HG02884 (cell line): ENCODE measurements around the gene NPLOC4.

ENCODE experiments used
- ATAC-seq: cut with Tn5 transposase; IDR thresholded peaks from one replicate; pipeline ENCODE4 v1.9.1; 2021; ENCODE audit warnings: mild to moderate bottlenecking, moderate library complexity; ENCODE audit not compliant: unreplicated experiment

NPLOC4 gene

DNA sequence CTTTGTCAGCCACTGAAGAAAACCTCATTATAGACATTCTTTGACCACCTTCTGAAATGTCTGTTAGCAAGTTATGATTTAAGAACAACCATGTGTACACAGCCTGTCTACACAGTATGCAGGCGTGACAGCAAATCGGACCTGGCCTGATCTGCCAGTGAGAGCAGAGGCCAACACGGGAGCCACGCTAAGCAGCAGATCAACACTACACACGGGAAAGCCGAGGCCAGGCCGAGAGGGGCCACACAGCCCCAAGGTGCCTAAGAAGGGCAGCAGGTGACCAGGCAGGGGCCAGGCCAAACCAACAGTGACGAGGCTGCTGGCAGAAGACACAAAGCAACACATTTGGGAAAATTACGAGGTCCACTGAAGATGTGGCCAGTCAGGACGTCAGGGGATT, 68.5 kb downstream of the NPLOC4 start:
- no peak for ATAC-seq

DNA sequence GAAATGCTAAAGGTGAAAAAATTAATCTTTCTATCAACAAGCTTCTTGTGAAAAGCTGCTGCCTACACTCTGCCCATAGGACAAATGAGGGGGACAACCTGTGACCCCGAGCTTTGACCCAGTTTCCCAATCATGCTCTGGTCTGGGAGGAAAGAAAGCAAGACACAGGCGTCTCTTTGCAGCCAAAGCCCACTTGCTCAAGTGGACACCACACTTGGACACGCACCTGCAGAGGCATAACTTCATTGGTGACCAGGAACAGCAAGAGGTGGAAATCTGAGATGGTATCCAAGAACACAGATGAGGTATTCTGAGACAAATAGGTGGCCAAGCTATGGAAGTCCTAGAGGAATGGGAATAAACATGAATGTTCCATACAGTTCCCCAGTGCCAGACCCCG, 69.7 kb downstream of the NPLOC4 start:
- ATAC-seq, result no peak

DNA sequence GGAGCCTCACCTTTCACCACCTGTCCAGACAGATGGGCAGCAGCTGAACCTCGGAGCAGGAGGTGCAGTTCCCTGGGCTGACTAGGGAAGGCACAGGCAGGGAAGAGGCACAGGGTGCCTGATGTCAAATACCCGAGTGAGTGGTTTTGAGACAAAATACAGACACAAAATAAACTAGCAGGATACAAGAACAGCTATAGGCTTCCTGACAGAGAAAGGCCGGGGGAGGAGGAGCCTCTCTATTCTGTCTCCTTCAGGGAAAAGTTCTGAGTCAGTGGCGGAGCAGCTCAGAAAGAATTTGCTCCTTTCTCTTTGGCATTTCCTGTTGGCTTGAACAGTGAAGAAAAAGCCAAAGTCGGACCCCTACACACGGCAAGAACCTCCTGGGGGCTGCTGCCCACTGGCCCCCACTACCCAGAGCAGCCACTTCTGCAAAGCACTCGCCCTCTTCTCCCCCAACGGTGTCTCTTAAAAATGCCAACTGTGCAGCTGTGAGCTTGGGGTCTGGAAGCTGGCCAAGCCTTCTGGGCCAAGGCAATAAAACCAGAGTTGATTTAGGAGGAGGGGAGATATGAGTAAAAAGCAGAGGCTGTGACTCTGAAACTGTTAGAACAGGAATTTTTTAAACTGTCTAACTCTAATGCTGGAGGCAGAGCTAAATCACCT, 70.3 kb downstream of the NPLOC4 start:
- ATAC-seq, result no peak

DNA sequence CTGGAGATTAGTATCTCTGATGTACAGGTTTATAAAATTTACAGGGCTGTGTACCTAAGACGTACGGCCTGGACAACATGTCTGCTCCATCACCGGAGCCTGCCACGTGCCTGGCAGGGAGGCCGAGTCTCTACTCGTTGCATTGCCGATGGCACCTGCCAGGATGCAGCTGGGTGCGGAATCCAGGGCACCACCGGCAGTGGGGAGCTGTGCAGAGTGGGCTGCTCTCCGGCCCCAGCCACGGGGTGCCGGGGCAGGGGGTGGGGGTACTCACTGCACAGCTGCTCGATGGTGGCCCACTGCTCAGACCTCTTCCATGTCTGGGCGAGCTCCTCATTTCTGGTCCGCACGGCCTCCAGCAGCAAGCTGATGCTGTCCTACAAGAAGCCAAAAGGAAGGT, 71.7 kb downstream of the NPLOC4 start:
- ATAC-seq, result no peak

DNA sequence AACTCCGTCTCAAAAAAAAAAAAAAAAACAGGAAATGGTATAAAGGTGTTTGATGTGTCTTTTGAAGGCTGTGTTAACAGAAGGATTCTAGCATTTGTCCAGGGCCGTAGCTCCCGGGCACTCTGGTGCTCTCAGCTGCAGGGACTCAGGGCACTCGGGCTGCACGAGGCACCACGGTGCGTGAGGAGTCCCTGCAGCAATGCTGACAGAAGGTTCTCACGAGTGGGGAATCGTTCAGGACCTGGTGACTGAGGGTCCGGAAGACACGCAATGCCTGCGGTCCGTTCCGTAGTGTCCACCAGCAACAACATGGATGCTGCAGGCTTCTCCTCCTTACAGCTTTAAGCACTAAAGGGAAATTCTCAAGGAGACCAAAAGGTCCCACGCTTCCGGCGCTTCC, 72.1 kb downstream of the NPLOC4 start:
- no peak for ATAC-seq

DNA sequence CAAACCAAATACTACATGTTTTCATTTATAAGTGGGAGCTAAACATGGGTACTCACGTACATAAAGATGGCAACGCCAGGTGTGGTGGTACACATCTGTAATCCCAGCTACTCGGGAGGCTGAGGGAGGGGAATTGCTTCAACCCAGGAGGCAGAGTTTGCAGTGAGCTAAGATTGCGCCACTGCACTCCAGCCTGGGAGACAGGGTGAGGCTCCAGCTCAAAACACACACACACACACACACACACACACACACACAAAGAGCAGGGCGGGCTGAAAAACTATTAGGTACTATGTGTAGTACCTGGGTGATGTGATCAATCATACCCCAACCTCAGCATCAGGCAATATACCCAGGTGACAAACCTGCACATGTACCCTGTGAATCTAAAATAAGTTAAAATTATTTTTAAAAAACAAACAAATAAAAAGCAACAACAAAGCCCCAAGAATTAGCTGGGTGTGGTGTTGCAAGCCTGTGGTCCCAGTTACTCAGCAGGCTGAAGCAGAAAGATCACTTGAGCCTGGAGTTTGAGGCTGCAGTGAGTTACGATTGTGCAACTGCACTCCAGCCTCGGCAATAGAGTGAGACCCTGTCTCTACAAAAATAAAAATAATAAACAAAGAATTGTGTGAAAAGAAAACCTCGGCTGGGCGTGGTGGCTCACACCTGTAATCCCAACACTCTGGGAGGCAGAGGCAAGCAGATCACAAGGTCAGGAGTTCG, 72.9 kb downstream of the NPLOC4 start:
- ATAC-seq, result no peak

DNA sequence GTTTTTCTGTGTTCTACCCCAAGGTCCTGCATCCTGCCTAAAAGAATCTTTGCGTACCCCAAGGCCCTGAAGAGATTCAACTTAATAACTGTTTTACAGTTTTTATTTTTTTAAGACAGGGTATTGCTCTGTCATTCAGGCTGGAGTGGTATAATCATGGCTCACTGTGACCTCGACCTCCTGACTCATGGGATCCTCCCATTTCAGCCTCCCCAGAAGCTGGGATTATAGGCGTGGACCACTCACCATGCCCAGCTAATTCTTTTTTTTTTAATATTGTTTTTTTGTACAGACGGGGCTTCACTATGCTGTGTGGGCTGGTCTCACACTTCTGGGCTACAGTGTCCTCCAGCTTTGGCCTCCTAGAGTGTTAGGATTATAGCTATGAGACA, 75.4 kb downstream of the NPLOC4 start:
- ATAC-seq, result no peak

DNA sequence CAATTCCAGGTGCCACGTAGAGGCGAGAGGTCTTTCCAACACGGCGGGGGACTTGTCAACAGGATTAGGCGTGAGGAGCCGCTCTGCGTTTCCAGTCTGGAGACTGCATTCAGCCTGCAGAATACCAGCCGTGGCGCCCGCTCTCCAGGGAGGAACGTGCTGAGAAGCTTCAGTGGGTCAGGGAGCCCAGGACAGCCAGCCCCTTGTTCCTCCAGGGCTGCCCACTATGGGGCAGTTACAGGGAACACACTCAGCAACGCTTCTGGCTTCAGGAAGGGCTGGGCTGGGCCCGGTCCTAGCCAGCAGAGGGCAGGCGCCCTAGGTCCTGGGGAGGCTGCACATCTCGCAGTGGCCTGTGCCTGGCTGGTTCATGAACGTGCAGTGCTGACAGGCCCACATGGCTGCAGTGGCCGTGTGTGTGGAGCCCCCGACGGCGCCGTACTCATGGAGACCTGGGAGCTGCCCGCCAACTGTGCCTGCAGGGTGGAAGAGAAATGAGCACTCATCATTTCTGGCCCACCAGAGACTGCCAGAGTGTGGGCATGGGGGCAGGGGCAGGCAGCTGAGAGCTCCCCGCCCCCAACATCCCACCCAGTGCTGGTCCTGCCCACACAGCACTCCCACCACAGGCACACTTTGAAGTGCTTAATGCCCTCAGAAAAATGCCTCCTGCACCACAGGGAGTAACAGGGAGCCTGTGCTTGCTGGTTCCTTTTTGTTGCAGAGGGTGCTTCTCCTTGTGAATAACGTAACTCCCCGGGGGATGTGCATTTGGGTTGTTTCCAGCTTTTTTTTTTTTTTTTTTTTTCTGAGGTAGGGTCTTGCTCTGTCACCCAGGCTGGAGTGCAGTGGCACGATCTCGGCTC, 77.7 kb downstream of the NPLOC4 start:
- no peak for ATAC-seq

DNA sequence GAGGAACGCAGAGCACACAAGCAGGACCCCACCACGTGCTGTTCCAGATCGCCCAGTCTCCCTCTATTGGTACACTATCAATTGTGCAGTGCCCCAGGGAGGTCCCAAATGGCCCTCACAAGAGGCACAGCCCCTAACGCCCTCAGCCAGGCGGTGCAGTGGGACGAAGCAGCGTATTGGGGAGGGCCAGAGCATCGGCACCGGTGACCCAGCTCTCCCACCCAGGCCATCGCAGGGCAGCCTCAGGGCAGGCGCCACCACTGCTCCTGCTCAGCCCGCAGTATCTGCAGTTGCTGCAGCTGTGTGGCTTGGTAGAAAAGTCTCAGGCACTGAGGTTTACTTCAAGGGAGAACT, 78.8 kb downstream of the NPLOC4 start:
- ATAC-seq, result no peak

DNA sequence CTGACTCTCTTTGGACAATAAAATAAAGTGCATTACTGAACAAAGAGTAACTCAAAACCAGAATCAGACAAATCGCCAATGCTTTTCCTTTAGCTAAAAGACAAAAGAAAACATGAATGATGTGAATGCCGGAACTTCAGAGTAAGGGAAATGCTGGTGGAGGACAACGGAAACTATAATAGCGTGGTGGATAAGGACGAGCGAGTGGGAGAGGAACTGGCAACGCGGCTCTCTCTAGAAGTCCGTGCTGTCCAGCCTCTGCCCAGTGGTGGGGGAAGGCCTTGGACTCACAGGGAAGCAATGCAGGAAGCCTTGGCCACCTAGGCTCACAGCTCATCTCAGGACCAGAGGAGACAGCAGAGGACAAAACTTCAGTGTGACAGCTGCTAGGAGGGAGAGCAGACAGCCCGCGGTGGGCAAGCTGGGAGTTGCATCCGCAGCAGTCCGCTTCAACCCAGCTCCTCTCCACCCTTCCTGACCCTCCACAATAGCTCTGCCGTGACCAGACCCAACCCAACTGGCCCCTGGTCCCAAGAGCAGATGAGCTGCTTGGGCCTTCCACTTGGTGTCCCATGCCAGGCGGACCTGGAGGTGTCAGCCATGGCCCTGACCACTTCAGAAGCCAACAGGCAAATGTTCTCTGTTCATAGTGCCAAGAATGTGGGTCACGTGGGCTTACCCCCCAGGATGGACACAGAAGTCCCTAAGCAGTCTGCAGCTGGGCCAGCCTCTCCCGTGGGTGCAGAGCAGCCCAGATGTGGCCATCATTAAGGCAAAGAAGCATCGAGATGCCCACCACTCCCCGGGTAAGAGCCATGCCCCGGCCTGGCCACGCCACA, 79.4 kb downstream of the NPLOC4 start:
- no peak for ATAC-seq

DNA sequence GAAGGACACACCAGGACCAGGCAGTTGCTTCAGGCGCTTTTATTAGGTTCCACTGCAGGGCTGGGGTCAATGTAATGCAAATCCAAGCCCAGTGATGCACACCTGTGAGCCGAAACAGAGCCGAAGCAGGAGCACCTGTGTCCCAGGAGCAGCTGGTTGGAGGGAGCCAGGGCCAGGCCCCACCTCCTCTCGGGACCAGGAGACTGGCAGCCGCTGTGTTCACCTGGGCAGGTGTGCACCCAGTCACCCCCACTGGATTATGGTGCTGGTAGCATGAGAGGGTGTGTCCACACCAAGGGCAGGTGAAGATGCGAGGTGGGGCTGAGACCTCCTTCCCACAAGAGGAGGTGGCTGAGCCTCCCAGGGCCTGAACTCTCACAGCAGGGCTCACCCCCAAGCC, 80.0 kb downstream of the NPLOC4 start:
- ATAC-seq, result no peak

DNA sequence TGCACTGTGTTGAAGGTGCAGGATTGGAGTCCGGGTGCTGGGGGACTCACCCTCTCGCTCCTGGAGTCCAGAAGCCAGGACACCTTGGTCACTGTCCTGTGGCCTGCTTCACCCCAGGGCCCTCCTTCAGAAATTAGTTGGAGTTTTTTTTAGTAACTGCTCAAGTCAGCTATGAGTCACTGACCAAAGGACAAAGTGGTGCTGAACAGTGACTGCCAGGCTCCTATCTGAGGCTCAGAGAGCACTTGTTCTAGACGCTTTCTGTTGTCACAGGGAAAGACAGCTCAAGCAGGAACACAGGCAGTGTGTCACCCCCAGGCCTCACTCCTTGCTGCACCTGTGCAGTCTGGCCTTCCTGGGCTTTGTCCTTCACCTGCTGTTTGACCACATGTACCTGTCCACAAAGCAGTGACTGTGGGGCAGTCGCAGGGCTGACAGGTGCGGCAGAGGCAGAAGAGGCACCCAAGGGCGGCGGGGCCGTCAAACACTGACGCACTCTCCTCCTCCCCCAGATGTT, 80.7 kb downstream of the NPLOC4 start:
- no peak for ATAC-seq

DNA sequence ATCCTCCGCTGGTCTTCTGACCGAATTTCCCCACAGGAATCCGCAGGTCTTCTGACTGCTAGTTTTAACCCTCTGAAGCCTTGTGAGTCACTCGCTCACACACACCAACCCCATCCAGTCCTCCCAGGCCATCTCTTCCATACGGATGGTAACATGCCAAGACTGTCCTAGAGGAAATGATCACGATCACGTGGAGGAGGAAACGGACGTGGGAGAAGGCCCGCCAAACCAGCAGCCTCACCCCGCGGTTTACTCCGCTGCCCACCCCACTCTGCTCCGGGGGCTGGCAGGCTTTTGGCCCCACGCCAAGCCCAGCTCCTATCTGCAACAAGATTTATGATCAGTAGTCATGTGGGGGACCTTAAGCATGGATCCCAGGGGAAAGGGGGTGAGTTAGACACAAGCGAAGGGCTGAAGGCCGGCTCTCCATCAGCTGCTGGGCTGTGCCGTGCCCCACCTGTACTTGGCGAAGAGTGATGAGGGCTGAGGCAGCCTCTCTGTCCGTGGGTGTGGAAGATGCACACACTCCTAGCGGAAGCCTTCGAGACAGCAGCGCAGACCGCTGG, 83.2 kb downstream of the NPLOC4 start:
- ATAC-seq, result no peak

DNA sequence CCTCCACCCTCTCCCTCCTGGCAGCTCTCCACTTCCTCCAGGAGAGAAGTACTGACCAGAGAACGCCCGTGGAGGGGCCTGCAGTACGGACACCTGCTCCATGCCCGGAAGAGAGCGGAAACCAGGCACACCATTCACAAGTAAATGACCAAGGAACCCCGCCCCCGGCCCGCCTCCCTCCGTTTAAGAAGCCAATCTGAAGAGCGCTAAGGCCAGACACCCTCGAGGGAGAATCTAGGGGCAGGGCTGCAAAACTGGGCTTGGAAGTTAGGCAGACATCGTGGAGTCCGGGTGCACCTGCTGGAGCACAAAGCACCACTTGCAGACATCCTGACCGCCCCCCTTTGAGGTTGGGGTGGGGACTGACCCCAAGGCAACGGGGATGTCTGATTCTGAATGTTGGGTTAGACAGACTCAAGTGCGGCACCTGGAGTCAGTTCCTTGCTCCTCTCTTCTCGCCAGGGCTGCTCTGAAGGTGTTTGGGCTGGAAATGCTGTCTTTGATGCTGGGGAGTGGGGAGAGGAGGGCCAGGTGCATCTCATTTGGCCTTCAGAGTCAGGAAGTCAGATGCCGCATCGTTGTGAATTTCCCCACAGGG, 83.8 kb downstream of the NPLOC4 start:
- no peak for ATAC-seq

DNA sequence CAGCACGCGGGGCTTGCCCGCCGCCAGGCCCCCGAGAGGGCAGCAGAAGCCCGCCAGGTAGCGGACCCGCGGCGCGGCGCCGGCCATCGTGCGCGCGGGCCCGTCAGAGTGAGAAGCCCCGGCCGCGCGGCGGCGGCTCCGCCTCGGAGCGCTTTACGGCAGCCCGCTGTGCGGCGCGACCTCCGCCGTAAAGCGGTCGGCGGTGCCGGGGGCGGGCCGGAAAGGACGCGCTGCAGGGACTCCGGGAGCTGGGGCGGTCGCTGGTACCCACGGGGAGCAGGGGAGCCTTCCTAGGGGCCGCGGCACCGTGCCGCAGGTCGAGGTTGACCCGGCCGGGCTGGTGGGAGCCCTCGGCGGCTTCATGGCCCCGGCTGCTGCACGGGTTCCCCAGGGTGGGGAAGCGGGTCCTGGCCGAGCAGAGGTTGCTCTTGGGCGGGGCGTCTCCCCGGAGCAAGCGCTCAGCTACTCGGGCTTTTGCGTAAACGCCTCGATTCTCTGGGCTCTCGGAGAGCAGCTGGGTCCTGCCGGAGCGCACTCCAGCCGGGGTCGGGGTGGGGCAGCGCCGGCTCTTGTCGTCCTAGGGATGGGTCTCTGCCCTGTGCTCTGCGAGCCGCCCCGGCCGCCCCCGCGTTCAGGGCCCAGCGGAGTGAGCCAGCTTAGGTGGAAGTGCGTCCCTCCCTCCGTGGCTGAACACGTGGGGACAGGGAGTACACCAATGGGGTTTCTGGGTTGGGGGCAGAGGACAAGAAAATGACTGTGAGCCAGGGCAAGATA, 84.5 kb downstream of the NPLOC4 start, which contains the start of gene FAAP100:
FAAP100 (minus strand) TSS at position 110 of the 774 bp plus-strand sequence; CDS start at position 87, 23 bp downstream.
- no peak for ATAC-seq

DNA sequence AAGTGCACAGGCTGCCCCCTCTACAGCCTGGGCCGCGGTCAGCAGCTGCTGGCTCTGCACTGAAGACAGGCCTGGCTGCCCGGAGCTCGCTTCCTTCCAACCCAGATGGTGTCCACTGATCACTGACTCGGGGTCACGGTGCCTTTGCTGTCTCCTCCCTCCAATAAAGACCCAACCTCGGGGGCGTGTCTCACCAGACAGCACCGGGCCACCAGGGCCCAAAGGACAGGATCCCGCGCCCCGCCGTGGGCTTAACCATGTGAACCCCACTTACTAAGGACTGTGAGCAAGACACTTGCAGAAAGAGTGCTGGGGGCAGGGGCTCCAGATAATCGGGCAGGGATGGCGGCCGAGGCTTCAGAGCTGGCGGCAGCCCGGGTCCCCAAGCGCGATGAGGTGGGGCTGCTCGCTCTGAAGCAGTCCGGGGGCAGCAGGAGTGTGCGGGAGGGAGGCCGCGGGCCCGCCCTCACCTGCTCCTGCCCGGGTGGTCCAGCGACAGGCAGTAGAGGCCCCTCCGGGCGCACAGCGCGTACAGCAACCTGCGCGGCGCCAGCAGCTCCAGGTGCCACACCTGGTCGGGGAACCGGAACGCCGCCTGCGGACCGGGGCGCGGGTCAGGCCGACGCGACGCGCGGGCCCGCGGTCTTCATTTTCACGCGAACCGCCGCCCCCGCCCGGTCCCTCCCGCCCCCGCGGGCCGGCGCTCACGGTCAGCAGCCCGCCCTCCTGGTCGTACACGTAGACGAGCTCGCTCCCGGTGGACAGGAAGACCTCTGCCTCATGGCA, 85.3 kb downstream of the NPLOC4 start:
- no peak for ATAC-seq

DNA sequence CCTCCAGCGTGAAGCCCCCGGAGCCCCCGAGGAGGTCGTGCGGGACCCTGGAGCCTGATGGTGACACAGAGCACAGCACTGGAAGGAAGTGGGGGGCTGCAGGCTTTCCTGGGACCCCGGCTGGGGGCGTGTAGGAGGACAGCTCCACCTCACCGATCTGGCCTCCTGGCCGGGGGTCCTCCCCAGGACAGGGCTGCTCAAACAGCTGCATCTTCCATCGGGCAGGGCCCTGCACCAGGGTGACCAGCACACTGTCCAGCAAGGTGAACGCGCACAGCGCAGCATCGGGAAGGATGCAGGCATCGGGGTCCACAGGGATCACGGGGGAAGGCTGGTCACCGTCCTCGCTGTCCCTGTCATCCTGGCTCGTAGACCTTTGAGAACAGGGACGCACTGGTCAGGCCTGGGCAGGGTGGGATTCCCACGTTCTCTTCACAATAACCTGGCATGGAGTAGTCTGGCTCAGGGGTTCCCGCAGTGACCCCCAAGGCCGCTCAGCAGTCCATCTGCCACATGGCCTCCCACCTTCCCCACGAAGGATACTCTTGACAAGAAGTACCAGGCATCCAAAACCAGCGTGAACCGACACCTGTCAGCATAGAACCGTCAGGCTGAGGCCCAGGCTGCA, 86.0 kb downstream of the NPLOC4 start:
- ATAC-seq, result no peak

DNA sequence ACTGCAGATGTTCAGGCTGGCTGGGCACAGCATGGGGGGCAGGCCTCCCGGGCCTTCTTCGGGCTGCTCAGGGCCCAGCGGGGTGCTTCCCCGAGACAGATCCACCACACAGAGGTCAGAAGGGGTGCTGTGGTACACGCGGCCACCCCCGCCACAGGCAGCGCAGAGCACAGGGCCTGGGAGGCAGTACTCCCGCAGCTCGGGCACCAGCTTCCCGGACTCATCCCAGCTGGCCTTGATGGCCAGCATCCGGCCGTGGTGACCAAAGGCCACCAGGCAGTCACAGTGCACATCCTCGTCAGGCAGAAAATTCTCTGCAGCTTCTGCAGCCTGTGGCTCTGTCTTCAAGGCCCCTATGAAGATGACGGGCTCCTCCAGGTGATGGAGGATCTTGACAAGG, 86.6 kb downstream of the NPLOC4 start:
- no peak for ATAC-seq
